Stimulated activated CD8-positive, alpha-beta memory T cell treated with anti-CD3 and anti-CD28 coated beads, Interleukin-15, amount 100 ng/mL, for 1 hour (primary cell): ENCODE measurements around the gene WDSUB1.

ENCODE experiments used
- DNase-seq: peaks from one replicate; pipeline ENCODE4 v3.0.0-alpha.2; 2020; ENCODE audit warnings: low read depth

The WDSUB1 gene

DNA sequence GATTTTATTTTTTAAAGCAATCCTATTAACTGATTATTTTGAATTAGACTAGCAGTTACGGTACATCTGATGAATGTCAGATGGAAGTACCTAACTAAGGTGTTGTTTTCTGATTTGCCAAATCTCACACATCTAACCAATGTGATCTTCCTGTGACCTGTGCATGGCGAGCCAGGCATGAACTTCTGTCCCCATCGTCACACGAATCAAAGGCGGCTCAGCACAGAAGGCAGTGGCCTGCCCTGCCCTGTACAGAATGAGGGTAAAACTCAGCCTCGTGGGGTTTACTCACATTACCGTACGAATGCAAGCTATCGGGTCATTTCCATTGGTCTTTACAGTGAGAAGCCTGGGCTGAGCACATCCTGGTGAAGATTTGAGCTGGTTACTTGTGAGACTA, 87.3 kb downstream of the WDSUB1 start:
- no peak for DNase-seq

DNA sequence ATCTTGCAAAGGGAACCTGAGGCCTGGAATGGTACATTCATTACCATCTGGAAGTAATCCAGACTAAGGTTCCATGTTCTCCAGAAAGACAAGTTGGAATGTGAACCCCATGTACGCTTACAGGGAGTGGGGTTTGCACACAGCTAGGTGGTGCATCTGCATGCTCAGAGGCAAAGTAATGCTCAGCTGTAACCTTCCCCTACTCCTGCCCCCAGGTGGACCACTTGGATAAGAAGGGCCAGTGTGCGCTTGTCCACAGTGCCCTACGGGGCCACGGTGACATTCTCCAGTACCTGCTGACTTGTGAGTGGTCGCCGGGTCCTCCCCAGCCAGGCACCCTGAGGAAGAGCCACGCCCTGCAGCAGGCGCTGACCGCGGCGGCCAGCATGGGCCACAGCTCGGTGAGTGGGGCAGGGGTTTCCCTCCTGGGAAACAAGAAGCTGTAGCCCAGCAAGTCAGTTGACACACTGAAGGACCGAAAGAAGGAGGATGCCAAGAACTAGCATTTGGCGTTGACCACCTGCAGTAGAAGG, 90.0 kb downstream of the WDSUB1 start:
- no peak for DNase-seq

DNA sequence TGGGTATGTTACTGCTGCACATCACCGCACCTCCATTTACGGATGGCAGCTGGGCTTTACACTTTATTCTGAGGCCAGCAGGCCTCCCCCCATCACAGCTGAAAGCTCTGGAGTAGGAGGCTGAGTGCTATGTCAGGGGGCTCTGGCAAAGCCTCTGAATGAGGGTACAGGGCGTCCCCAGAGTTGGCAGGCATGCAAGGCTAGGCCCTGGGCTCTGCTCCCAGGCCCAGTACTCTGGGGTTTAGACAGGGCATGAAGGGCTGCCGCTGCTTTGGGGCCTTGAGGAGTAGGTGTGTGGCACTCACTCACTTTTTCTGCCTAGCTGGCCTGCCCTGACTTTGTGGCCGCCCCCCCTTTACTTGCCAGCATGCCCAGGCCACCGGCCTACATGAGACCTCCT, 90.8 kb downstream of the WDSUB1 start:
- DNase-seq = no peak

DNA sequence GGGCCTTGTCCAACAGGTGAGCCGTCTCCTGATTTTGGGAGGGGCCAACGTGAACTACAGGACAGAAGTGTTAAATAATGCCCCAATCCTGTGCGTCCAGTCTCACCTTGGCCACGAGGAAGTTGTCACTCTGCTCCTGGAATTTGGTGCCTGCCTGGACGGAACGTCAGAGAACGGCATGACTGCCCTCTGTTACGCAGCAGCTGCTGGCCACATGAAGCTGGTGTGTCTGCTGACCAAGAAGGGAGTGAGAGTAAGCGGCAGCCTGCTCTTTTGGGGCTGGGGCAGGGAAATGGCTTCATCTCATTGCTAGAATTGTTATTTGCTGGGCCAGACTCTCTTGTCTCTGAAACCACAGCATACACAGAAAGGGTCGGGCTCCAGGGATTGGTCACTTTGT, 92.3 kb downstream of the WDSUB1 start:
- DNase-seq = no peak

DNA sequence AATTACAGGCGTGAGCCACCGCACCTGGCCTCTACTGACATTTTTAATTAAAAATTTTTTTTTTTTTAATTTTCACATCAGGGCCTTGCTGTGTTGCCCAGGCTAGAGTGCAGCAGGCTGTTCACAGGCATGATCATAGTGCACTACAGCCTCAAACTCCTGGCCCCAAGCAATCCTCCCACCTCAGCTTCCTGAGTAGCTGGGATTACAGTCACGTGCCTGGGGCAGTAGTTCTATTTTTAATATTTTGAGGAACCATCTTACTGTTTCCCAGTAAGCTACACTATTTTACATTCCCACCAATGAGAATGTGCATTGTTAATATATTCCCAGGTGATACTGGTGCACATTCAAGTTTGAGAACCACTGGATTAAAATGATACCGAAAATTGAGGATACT, 92.7 kb downstream of the WDSUB1 start:
- no peak for DNase-seq

DNA sequence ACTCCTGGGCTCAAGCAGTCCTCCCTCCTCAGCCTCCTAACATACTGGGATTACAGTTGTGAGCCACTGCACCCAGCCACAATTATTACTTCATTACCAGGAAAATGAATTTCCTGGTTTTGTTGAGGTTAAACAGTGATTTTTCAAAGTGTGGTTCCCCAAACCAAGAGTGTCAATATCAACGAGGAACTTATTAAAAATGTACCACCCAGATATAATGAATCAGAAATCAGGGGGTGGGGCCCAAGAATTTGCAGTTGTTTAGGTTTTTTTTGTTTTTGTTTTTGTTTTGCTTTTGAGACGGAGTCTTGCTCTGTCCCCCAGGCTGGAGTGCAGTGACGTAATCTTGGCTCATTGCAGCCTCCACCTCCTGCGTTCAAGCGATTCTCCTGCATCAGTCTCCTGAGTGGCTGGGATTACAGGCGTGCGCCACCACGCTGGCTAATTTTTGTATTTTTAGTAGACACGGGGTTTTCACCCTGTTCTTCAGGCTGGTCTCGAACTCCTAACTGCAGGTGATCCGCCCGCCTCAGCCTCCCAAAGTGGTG, 94.1 kb downstream of the WDSUB1 start:
- no peak for DNase-seq

DNA sequence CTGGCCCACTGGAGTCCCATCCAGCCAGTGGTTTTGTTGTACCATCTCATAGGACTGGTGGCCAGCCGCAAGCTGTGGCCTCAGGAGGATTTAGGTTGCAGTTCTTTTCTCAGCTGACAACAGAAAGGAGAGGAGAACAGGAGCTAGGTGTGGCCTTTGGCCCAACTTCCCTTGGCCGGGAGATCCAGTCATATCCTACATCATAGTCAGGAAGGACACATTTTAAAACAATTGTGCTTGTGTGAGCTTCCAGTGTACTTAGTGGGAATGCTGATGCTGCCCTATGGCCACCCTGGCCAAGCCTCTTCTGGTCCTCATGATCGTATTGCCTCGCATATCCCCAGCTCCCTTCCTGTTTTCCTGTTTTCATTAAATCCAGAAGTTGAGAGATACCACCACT, 98.1 kb downstream of the WDSUB1 start:
- no peak for DNase-seq

DNA sequence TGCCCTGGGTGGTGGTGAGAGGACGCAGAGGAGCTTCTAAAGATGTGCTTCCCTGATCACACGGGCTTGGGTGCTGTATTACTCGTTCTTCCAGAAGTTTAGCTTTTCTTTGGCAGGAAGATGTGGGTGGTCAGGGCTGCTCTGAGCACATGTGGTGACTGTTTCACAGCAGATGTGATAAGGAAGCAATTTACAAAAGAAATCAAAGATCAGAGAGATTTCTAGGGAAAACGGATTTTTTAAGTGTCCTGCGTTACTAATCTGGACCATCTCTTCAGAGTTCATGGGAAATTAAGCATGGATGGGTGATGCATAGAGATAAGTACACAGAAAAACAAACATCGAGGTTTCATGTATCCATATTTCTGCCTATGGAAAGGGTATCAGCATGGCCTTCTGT, 99.4 kb downstream of the WDSUB1 start:
- no peak for DNase-seq

DNA sequence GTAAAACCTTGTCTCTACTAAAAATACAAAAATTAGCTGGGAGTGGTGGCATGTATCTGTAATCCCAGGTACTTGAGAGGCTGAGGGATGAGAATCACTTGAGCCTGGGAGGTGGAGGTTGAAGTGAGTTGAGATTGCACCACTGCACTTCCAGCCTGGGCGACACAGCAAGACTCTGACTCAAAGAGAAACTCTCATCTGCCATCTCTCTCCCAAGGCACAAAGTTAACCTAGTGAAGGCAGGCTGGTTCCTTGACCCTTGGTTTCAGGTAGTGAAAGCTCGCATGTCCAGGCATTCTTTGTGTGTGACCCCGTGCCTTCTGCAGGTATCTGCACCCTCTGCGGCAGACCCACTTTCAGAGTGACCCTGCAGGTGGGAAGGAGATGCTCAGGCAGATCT, 100.0 kb downstream of the WDSUB1 start:
- DNase-seq = no peak
